Head of caudate nucleus (tissue), 42 donors: ENCODE results near the gene SERPINE1.
A peak's percentile ranks its signal among the peaks of the same experiment; 100 is the strongest.
"Not testable (repeated sequence)": the region's sequence is repeated elsewhere in the genome, so short reads cannot be mapped to it uniquely, and the experiment has no call there.

ENCODE experiments used
- DNase-seq, 42 donors: peaks; one replicate each; pipeline versions ENCODE4 v3.0.0 to v3.0.0-alpha.2; 2020 to 2021; ENCODE audit warnings: mixed read lengths in 7 of 42
- intact Hi-C: fragments of 100-400 bp; cut with DNase I; formaldehyde crosslinking; loops from one replicate; pipeline ENCODE4 v1.15.0; 2022

The SERPINE1 gene

DNA sequence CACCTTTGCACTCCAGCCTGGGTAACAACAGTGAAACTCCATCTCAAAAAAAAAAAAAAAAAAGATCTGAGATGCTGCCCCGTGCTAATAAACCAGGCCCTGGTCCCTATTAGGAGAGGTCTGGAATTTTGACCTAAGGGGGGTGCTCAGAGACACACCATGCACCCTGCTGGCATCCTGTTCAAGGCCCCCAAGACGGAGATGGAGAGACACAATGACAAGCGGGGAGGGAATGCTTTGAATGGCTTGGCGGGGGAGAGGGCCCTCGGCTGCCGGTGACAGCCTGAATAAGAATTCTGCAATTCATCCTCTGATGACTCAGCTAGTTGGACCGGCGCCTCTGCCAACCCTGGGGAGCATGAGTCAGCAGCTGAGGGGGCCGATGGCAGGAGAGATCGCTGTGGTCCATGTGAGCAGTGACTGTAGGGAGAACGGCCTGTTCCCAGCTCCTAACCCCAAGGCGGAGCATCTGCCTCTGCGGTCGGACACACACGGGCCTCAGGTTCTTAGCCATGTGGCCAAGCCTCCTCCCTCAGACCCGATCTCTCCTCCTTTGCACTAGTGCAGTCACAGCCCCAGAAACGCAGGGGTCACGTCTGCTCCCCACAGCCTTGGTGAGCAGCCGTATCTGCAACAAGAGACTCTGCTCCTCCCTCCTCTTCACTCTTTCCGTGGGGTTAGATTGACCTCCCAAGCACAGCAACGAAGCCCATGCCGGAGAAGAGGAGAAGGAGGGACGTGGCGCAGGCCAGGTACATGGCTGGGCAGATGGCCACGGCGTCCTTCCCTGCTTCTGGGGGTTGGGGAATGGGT is 26.7 kb upstream of the SERPINE1 start:
- intact Hi-C loops: no loop called here
- peak; percentile 81 to 98 (median 92) for DNase-seq

DNA sequence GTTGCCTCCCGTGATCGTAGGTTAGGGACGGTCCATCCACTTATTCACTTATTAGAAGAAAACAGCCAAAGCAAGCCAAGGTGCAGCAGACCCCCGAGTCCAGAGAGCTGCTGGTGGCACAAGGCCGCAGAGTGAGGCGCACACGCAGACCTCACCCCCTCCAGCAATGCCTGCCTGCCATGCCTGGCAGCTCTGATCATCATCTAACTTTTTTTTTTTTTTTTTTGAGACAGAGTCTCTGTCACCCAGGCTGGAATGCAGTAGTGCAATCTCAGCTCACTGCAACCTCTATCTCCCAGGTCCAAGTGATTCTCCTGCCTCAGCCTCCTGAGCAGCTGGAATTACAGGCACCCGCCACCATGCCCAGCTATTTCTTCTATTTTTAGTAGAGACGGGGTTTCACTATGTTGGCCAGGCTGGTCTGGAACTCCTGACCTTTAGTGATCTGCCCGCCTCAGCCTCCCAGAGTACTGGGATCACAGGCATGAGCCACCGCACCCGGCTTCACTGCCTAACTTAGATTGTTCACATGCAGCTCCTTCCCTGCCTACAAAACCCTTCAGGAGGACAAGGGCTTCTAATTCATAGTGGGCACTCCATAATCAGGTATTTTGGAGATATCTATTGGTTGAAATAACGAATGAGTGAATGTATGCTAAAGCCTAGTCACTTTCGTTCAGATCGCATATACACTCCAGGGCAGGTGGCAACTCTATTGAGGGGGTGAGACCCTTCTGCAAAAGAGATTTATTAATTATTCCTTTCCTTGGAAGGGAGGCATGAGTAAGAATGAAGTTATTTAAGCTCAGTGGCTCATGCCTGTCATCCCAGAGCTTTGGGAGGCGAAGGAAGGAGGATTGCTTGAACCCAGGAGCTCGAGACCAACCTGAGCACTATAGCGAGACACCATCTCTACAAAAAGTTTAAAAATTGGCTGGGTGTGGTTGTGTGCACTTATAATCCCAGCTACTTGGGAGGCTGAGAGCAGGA is 25.8 kb upstream of the SERPINE1 start:
- DNase-seq: no peak
- intact Hi-C loops: no loop called here

DNA sequence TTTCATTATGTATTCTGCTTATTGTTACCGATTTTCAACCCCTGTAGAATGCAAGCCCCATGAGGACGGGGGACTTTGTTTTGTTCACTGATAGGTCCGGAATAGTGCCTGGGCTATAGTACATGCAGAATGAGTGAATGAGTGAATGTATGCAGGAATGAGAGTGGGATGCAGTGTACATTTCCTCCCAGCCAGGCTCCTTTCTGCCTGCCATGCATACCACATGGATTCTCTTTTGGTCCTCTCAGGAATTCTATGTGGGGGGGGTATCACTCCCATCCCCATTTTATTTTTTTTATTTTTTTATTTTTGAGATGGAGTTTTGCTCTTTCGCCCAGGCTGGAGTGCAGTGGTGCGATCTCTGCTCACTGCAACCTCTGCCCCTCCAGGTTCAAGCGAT is 24.9 kb upstream of the SERPINE1 start:
- intact Hi-C loops: no loop called here

DNA sequence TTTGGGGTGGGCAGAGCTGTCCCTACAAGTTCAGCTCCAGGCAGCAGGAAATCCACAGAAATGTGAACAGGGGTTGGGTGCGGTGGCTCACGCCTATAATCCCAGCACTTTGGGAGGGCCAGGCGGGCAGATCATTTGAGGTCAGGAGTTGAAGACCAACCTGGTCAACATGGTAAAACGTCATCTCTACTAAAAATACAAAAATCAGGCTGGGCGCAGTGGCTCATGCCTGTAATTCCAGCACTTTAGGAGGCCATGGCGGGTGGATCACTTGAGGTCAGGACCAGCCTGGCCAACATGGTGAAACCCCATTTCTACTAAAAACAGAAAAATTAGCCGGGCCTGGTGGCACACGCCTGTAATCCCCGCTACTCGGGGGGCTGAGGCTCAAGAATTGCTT is 23.2 kb upstream of the SERPINE1 start:
- DNase-seq, intact Hi-C loops: not testable (repeated sequence)

More for the DNA sequence above, 24.9 kb upstream of the SERPINE1 start:
- DNase-seq: no peak

DNA sequence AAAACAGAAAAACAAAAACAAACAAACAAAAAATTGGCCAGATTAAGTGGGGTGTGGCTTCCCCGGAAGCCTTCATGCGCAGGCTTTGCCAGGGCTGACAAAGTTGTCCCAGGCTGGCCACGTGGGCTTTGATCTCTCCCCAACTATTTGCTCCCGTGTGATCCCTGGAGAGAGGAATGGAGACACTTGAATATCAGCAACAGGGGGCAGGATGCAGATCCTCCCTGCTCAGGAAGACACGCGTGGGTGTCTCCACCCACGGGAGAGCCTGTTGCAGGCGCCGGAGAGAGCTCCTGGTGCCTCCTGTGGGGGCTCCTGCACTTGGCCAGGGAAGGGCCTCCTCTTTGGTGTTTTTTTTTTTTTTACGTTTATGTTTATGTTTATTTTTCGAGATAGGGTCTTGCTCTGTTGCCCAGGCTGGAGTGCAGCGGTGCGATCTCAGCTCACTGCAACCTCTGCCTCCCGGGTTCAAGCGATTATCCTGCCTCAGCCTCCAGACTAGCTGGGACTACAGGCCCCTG is 22.7 kb upstream of the SERPINE1 start:
- peak in 41 of 42 donors; percentile 21 to 83 (median 62) for DNase-seq
- intact Hi-C loops: no loop called here

DNA sequence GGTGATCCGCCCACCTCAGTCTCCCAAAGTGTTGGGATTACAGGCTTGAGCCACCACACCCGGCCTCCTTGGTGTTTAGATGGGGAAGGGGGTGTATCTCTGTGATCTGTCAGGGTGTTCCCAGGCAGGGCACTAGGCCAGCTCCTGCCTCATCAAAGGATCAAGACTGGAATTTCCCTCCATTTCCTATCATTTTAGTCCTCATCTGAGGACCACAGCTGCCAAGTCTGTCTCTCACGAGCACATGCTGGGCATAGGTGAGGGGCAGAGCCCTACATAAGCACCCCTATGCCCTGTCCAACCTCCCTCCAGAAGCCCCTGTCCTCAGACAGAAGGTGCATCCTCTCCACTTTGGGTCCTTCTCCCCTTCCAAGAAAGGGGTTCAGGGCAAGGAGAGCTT is 22.1 kb upstream of the SERPINE1 start:
- no peak for DNase-seq
- intact Hi-C loops: no loop called here

DNA sequence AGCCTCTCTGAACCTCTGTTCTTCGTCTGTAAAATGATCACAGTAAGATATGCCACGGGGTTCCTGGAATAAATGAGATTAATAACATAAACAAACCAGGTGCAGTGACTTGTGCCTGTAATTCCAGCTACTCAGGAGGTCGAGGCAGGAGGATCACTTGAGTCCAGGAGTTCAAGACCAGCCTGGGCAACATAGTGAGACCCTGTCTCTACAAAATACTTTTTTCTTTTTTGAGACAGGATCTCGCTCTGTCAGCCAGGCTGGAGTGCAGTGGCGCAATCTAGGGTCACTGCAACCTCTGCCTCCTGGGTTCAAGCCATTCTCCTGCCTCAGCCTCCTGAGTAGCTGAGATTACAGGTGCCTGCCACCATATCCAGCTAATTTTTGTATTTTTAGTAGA is 21.7 kb upstream of the SERPINE1 start:
- DNase-seq, intact Hi-C loops: not testable (repeated sequence)

DNA sequence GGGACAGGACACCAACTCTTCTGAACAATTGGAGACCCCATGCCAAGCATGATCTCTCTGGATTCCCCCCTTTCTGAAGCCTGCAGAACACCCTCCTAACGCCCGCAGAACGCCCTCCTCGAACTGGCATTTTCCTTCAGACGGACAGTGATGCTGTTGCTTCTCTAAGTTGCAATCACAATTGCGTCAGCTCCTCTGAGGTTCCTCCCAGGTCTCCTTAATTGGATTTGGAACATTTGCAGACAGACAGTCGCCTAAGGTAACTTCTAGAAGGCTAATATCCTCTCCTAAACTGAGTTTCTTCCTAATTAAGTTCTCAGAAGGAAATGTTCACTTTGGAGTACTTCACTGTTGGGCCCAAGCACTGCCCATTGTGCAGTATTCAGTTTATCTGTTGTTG is 20.5 kb upstream of the SERPINE1 start:
- DNase-seq: no peak
- intact Hi-C loops: no loop called here

DNA sequence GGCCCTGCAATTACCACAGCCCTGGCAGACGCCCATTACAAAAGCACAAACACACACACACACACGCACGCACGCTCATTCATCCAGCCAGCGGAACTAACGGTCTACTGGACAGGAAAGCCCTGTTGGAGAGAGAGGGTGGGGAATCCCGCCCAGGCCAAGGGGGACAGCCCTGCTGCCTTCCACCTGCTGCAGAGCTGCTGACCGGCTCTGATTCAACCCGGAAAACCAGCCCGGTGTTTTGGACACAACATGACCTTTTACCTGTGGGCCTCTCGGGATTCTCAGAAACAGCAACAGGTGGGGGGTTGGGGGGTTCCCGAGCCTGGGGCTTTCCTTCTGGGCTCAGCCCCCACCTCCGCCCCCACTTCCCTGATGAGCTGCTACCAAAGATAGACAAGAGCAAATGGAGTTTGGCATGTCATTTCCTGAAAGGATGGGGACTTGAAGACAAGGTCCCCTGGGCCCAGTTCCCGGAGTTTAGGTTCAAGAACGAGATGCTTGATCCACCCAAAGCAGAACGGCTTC is 18.5 kb upstream of the SERPINE1 start:
- intact Hi-C loops: no loop called here
- DNase-seq: peak in 27 of 42 donors; percentile 15 to 67 (median 30)

DNA sequence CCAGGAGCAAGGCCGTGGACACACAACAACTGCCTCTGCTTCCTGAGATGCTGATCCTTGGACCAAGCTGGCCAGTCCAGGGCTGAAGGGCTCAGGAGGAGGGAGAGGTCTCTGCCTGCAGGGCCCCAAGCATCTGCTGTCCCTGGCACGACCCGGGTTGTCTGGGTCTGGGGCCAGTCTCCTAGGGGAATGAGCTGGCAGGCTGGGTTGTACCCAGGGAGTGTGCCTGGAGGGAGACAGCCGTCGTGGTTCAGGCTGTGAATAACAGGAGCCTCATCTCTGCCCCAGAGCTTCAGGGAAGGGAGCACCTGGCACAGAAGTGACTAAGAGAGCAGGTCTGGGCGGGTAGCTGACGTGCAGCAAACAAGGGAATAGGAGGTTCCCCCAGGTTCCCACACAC is 17.9 kb upstream of the SERPINE1 start:
- DNase-seq: no peak
- intact Hi-C loops: no loop called here

DNA sequence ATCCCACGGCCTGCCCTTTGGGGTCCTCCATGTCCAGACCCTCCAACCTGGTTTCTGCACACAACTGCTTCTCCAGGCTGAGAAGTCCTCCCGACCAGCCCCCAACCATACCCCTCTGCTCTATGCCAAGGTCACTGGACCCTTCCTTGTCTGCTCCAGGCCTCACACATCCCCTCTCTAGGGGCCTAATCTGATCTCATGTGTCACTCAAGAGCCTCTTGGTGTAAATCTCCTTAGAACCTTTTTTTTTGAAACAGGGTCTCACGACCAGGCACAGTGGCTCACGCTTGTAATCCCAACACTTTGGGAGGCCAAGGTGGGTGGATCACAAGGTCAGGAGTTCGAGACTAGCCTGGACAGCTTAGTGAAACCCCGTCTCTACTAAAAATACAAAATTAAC is 17.5 kb upstream of the SERPINE1 start:
- intact Hi-C loops: no loop called here
- no peak for DNase-seq

DNA sequence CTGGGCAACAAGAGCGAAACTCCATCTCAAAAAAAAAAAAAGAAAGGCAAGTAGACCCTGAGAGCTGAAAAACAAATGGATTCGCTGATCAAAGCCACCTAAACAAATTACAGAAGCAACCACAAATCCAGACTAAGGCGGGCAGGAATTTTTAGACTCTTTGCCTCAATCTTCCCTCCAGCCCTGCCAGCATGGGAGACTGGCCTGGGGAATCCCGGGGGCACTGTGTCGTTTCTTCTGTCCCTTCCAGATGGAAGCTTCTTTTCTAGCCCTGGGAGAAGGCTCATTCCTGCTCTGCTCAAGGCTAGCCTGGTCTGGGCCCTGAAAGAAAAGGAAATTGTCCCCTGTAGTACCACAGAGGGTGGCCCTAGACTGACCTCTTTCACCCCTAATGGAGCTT is 15.6 kb upstream of the SERPINE1 start:
- no peak for DNase-seq
- intact Hi-C loops: no loop called here

DNA sequence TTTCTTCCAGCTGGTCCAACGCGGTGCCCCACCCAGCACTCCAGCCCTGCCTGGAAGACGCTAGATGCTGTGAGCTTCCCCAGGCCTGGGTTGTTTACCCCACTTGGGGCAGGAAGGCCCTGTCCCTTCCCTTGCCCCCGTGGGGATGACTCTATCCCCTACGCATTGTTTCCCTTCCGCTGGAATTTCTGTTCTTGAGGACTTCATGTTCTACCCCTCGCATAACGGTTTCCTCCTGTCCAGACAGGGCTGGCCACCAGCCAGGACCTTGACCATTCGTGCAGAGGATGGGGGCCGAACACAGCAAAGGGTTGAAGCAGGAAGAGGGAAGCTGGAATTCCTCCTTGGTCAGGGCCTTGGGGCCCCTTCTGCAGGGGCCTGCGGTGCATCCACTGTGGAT is 14.7 kb upstream of the SERPINE1 start:
- intact Hi-C loops: no loop called here
- DNase-seq: peak in 10 of 42 donors; percentile 3 to 55 (median 39)

DNA sequence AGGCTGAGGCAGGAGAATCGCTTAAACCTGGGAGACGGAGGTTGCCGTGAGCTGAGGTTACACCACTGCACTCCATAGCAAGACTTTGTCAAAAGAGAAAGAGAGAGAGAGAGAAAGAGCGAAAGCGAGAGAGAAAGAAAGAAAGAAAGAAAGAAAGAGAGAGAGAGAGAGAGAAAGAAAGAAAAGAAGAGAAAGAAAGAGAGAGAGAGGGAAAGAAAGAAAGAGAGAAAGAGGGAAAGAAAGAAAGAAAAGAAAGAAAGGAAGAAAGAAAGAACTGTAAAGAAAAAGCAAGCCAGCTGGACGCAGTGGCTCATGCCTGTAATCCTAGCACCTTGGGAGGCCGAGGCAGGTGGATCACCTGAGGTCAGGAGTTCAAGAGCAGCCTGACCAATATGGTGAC is 13.8 kb upstream of the SERPINE1 start:
- intact Hi-C loops, DNase-seq: not testable (repeated sequence)

DNA sequence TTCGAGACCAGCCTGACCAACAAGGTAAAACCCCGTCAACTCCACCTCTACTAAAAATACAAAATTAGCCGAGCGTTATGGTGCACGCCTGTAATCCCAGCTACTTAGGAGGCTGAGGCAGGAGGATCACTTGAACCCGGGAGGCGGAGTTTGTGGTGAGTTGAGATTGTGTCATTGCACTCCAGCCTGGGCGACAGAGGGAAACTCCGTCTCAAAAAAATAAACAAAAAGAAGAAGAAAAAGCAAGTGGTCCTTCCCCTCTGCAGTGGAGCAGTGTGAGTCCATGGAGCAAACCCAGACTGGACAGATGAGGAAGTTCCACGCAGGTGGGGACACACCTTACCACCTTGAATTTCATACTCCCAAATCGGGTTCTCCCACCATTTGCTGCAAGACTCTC is 13.1 kb upstream of the SERPINE1 start:
- intact Hi-C loops: no loop called here
- DNase-seq: no peak

DNA sequence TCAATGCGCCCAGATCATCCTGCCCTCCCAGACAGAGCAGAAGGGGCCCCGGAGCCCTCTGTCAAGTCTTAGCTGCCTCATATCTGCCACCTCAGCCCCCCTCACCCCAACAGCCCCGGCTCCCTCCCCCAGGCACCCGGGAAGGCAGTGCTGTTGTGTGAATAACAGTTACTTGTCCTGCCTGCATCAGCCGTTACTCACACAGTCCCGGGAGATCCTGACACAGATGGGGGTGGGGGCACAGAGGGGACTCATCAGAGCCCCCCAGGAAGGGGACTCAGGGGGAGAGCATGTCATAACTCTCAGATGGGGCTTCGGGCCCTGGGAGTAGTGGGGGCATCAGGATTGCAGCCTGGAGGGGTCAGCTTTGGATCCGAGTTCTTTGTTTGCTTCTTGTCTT is 12.4 kb upstream of the SERPINE1 start:
- DNase-seq: no peak

DNA sequence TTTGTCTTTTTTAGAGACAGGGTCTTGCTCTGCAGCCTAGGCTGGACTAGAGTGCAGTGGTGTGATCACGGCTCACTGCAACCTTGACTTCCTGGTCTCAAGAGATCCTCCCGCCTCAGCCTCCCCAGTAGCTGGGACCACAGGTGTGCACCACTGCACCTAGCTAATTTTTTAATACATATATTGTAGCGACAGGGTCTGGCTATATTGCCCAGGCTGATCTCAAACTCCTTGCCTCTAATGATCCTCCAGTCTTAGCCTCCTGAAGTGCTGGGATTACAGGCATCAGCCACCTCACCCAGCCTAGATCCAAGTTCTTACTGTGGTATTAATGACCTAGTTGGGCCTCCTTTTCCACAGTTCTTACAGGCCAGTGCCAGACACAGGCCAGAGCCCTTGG is 11.7 kb upstream of the SERPINE1 start:
- DNase-seq: no peak

More for the DNA sequence above, 12.4 kb upstream of the SERPINE1 start:
- intact Hi-C loops: no loop called here

DNA sequence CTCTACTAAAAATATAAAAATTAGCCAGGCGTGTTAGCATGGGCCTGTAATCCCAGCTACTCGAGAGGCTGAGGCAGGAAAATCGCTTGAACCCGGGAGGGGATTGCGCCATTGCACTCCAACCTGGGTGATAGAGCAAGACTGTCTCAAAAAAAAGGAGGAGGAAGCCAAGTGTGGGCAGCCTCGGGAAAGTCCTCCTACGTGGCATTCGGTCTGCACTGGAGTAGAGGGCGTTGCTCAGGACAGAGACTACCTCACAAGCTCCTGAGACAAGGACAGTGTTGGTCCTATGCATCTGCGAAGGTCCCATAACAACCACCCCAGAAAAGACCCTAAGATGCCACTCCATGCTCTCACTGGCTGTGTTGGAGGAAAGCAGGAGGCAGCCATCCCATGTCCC is 10.0 kb upstream of the SERPINE1 start:
- intact Hi-C loops: no loop called here
- no peak for DNase-seq

More for the DNA sequence above, 11.7 kb upstream of the SERPINE1 start:
- intact Hi-C loops: no loop called here

DNA sequence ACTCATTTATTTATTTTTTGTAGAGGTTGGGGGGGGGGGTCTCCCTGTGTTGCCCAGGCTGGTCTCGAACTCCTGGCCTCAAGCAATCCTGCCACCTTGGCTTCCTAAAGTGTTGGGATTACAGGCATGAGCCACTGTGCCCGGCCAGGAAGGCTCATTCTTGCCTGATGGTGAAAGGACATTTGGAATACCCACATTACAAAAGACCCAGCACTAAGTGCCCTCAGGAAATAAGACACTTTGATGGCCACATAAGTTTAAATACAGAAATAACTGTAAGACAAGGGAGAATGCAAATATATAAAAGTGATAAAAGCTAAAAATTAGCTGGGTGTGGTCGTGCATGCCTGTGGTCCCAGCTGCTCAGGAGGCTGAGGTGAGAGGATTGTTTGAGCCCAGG is 8.0 kb upstream of the SERPINE1 start:
- DNase-seq: no peak
- intact Hi-C loops: no loop called here

DNA sequence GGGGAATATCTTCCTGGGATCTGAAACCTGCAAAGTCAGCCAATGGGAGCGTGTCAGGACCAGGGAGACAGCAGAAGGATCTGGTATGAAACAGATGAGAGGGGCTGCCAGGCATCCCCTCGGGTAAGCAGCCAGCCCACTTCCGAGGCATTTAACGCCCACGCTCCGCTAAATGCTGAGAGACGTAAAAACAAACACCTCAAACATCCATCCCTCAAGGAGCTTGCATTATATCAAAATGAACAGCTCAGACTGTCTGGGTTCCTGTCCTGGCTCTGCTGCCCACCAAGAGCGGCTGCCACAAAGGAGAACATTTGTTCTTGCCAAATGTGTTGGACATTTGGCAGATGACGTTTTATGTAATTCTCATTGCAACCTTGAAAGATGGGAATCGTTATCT is 7.0 kb upstream of the SERPINE1 start:
- DNase-seq: no peak
- intact Hi-C loops: no loop called here
